ENCODE data around the gene ATXN2. TPM values are rescaled to one million over a fixed set of nuclear protein-coding genes. Genes with fewer than 3 reads are reported as not detected.
A peak's percentile ranks its signal among the peaks of the same experiment; 100 is the strongest.

The ATXN2 gene
- total and polyA plus RNA-seq, 9 of the 15 experiments (the other 6 are each of a cell fraction or from before 2014, with no cell fraction given) = 16.8 to 67.8 (median 29.3) TPM

DNA sequence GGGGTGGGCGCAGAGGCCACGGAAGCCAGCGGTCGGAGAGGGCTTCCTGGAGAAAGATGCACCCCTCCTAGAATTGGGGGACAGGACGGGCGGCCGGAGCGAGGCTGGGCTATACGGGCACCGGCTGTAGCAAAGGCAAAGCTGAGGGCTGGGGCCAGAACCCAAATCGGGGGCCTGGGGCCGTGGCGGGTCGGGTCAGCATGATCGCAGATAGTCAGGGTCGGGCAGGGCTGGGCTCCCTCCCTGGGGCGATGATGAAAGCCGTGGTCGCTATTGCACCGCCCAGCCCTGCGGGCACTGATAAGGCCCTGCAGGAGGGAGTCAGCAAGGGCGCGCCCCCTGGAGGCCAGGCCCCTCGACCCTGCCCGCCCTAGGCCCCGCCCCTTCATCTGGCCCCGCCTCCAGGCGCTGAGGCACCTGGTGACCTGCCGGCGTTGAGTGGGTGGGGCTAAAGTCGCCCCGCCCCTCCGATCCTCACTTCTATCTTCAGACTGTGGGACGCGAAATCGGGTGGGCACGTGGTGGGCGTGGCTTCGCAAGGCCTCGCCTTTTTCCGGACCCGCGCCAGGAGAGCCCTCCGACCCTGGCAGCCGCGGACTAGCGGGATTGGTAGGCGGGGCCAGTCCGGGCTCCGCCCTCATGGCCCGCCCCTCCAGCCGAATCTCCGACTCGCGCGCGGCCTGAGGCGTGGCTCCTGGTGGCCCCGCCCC is 193.8 kb downstream of the ATXN2 start (continued):
- peak; percentile 76; the same call in 1 of the 2 replicates for TF ChIP-seq THAP7 (CRISPR knock-in tag; IDR thresholded peaks at IDR 0.05)
- TF ChIP-seq ZNF561 (CRISPR knock-in tag; conservative IDR thresholded peaks at IDR 0.05) = no peak
- TF ChIP-seq, protein P1, sequence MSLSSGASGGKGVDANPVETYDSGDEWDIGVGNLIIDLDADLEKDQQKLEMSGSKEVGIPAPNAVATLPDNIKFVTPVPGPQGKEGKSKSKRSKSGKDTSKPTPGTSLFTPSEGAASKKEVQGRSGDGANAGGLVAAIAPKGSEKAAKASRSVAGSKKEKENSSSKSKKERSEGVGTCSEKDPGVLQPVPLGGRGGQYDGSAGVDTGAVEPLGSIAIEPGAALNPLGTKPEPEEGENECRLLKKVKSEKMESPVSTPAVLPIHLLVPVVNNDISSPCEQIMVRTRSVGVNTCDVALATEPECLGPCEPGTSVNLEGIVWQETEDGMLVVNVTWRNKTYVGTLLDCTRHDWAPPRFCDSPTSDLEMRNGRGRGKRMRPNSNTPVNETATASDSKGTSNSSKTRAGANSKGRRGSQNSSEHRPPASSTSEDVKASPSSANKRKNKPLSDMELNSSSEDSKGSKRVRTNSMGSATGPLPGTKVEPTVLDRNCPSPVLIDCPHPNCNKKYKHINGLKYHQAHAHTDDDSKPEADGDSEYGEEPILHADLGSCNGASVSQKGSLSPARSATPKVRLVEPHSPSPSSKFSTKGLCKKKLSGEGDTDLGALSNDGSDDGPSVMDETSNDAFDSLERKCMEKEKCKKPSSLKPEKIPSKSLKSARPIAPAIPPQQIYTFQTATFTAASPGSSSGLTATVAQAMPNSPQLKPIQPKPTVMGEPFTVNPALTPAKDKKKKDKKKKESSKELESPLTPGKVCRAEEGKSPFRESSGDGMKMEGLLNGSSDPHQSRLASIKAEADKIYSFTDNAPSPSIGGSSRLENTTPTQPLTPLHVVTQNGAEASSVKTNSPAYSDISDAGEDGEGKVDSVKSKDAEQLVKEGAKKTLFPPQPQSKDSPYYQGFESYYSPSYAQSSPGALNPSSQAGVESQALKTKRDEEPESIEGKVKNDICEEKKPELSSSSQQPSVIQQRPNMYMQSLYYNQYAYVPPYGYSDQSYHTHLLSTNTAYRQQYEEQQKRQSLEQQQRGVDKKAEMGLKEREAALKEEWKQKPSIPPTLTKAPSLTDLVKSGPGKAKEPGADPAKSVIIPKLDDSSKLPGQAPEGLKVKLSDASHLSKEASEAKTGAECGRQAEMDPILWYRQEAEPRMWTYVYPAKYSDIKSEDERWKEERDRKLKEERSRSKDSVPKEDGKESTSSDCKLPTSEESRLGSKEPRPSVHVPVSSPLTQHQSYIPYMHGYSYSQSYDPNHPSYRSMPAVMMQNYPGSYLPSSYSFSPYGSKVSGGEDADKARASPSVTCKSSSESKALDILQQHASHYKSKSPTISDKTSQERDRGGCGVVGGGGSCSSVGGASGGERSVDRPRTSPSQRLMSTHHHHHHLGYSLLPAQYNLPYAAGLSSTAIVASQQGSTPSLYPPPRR (CRISPR knock-in tag; IDR thresholded peaks at IDR 0.05; ENCODE audit: borderline replicate concordance) = no peak
- TF ChIP-seq BMI1 (IDR thresholded peaks at IDR 0.05; ENCODE audit: low read length) = no peak
- TF ChIP-seq ZNF23 (CRISPR knock-in tag; IDR thresholded peaks at IDR 0.05) = no peak
- TF ChIP-seq, protein P2, sequence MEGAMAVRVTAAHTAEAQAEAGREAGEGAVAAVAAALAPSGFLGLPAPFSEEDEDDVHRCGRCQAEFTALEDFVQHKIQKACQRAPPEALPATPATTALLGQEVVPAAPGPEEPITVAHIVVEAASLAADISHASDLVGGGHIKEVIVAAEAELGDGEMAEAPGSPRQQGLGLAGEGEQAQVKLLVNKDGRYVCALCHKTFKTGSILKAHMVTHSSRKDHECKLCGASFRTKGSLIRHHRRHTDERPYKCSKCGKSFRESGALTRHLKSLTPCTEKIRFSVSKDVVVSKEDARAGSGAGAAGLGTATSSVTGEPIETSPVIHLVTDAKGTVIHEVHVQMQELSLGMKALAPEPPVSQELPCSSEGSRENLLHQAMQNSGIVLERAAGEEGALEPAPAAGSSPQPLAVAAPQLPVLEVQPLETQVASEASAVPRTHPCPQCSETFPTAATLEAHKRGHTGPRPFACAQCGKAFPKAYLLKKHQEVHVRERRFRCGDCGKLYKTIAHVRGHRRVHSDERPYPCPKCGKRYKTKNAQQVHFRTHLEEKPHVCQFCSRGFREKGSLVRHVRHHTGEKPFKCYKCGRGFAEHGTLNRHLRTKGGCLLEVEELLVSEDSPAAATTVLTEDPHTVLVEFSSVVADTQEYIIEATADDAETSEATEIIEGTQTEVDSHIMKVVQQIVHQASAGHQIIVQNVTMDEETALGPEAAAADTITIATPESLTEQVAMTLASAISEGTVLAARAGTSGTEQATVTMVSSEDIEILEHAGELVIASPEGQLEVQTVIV (CRISPR knock-in tag; IDR thresholded peaks at IDR 0.05; ENCODE audit: borderline replicate concordance) = no peak

Measured in K562 (cell line).